OCI-LY3 (cell line): ENCODE data around the gene BPGM.

Experiments used
- EZH2phosphoT487 ChIP-seq: fragments of 200-600 bp; shearing (Covaris generic); IDR thresholded peaks from 2 replicates; pipeline ENCODE4 v1.6.1; 2018; ENCODE audit warnings: antibody characterized with exemption, mixed run types, low read depth
- TF ChIP-seq, protein P1 (sequence below): fragments of 200-600, 300-600 bp; sonication (generic); IDR thresholded peaks from 2 replicates; pipeline ENCODE4 v1.5.1; 2014; ENCODE audit warnings: antibody characterized with exemption, low read length, low read depth

DNA sequence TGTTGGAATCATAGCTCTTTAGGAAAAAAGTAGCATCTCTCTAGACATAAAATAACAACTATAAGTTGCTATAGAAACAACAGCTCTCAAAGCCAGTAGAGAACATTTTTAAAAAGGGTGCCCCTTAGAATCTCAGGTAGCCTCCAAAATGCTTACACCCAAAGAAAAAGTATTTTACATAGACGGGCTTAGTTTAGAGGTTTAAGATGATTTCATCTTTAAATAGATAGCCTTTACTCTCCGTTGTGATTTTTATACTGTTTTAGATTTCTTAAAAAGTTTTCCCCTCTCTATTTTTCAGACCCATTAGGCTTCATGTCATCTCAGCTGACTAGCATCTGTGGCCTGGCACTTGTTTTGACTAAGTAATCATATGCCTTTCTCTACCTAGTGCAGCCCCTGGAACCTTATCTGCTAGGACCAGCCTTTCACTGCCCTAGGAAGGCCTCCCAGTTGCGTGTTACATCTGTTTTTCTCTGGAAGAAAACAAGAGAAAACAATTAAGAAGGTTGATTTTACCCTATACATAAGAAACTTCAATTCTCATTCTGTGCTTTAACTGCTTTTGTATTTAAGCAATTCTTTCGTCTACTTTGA is 6.9 kb upstream of the BPGM start:
- TF ChIP-seq, protein P1, sequence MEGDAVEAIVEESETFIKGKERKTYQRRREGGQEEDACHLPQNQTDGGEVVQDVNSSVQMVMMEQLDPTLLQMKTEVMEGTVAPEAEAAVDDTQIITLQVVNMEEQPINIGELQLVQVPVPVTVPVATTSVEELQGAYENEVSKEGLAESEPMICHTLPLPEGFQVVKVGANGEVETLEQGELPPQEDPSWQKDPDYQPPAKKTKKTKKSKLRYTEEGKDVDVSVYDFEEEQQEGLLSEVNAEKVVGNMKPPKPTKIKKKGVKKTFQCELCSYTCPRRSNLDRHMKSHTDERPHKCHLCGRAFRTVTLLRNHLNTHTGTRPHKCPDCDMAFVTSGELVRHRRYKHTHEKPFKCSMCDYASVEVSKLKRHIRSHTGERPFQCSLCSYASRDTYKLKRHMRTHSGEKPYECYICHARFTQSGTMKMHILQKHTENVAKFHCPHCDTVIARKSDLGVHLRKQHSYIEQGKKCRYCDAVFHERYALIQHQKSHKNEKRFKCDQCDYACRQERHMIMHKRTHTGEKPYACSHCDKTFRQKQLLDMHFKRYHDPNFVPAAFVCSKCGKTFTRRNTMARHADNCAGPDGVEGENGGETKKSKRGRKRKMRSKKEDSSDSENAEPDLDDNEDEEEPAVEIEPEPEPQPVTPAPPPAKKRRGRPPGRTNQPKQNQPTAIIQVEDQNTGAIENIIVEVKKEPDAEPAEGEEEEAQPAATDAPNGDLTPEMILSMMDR = no peak
- TF ChIP-seq EZH2phosphoT487 = no peak
